Ammon's horn (tissue), 1 donor: ENCODE data around the gene ABLIM2.

ENCODE experiments used
- DNase-seq: peaks from one replicate; pipeline ENCODE4 v3.0.0-alpha.2; 2016; ENCODE audit warnings: low spot score

ABLIM2 gene

DNA sequence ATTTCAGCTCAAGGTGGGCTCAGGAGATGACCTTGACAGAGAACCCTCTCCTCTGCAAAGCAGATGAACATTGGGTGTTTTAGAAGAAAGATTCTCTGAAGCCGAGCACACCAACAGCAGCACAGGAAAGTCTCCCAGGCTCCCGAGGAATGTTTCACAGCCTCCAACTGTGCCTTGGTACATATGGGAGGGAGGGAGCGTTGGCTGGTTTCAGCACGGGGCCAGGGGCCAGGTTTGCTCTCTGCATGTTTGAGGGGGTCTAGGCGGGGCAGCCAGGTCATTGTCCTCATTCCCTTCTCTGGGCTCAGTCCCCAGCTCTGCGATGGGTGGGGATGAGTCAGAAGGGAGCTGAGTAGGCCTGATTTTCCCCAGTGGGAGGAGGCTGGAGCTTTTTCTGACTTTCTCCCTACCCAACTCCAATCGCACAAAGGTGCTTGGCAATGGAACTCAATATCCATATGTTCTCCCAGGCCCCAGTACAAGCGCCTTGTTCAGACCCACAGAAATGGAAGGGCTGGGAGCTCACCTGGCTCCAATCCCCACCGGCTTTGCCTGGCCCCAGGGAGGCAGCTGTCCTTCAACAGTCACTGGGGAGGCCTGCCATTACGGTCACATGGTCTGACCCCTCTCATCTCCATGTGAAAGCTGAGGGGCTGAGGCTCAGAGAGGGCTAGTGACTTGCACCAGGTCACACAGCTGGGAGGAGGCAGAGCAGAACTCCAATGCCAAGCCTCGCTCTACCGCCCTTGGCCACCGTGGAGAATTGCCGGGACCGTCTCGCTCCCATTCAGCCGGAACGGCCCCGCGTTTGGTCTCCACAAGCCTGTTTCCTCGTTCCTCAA is 110.6 kb downstream of the ABLIM2 start:
- no peak for DNase-seq

DNA sequence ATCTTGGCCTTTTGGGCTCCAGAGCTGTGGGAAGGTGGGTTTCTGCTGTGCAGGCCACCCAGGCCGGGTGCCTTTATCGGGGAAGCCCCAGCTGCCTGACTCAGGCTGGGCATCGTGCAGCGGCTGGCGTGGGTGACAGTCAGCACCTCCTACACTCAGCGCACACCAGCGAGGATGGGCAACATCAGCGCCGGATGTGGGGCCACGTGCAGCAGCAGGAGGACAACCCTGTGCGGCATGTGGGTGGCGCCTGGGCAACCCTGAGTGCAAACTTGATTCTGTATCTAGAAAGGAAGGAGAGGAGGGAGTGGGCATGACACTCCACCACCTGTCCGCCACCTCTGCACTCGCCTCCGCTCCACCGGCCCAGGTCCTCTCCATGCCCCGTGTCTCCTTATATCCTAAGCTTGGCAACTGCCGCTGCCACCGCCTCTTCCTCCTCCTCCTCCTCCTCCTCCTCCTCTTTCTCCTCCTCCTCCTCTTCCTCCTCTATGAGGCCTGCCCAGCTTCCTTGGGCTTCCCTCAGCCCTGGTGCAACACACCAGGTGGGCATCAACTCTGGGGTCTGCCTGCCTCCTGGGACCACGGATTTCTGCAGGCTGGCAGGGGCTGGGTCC is 111.6 kb downstream of the ABLIM2 start:
- no peak for DNase-seq

DNA sequence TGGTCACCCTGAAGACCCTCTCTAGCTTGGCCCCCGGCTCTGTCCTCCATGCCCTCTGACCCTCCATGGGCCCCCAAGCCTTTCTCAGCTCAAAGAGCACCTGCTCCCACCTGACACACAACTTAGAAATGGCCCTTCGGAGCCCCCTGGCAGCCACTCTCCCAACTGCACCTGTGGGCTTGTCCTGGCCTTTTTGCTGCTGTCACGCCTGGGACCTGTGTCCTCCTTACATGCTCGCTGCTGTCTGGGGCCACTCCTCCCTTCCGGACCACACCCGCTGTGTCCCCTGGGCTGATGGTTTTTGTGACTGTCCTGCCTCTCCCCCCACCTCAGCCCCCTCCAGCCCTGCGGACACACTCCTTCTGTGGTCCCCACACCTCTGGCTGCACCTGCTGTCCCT is 112.7 kb downstream of the ABLIM2 start:
- no peak for DNase-seq

DNA sequence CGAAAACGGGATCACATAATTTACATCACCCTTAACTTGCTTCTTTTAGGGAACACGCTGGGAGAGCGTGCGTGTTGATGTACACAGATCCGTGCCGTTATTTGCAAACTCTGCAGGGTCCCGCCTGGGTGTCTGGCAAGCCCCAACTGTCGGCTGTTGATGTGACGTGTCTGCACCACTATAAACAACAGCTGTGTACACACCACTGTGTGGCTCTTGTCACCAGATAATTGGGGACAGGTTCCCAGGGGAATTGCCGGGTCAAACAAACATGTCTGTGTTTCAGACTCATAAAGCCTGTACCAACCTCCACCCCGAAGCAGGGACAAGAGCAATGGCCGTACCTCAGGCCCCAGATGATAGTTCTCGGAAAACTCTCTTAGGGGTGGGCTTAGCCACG is 113.9 kb downstream of the ABLIM2 start:
- no peak for DNase-seq

DNA sequence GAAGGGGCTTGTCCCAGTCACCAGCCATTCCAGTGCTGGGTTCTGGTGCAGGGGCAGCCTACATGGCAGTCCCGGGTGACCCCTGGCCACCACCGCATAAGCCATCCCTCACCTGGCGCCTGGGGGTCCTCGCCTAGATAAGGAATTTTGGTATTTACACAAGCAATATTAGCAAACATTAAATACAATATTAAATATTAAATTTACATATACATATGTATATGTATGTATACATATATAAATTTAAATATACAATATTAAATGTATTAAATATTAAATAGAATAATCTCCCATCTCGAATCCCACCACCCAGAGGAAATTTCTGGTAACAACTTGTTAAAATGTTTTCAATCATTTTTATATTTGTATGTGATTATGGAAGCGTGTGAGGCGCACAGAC is 114.4 kb downstream of the ABLIM2 start:
- DNase-seq: no peak

DNA sequence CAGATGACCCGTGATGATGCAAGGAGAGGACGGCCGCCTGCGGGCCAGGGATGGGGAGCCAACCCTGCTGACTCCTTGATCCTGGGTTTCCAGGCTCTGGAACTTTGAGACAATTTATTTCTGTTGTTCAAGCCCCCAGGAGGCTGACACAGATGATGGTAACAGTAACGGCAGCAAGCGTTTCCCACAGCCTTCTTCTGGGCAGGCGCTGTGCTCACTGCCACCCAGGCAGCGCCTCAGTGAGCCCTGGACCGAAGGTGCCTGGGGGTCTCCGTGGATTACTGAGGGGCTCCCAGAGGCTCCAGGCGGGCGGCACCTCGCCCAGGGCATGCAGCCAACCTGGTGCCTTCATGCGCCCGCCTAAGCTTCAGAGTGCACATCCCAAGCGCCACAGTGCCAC is 115.0 kb downstream of the ABLIM2 start:
- DNase-seq: no peak

DNA sequence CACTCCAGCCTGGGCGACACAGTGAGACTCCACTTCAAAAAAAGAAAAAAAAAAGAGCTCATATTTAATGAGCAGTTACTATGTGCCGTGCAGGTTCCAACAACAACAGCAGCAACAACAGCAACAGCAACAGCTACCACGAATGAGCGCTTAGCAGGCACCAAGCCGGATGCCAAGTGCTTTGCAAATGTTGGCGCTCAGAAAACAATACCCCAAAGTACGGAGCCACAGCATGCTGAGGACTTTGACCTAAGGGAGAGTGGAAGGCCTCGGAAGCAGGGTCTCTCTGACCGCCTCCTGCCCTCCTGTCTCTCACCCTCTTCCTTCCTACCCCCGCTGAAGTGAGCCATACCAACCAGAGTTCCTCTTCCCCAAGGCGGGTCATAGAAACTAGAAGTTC is 116.7 kb downstream of the ABLIM2 start:
- no peak for DNase-seq

DNA sequence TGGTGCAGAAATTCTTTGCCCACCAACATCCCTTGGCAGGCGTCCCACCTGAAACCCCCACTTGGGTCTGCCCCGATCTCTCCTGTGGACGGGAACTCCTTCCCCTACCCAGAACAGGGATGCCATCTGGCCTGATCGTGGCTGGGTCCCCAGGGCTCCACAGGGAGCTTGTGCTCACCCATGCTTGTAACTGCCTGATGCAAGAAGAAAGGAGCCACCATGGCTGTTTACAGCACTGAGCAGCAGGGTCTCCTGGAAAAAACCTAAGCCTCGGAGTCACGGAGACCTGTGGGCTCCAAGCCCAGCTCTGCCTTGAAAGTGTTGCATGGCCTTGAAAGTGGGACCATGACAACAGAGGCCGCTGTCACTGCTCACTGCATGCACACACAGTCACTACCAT is 117.4 kb downstream of the ABLIM2 start:
- DNase-seq: no peak

DNA sequence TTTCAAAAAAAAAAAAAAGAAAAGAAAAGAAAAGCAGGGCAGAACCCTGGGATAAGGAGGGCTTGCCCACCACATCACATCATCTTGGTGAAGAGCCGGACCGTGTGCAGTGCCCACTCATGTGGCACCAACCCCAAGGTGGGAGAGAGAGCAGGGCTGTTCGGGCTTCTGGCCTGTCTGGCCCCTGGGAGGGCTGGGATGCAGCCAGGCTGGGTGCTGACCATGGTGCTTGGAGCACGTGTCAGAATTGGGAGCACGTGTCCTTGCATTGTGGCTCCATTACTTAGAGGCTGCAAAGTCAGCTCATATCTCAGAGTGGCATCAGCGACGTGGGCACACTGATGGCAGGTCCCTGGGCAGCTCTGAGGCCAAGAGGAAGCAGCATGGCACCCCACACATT is 118.0 kb downstream of the ABLIM2 start:
- DNase-seq: no peak

DNA sequence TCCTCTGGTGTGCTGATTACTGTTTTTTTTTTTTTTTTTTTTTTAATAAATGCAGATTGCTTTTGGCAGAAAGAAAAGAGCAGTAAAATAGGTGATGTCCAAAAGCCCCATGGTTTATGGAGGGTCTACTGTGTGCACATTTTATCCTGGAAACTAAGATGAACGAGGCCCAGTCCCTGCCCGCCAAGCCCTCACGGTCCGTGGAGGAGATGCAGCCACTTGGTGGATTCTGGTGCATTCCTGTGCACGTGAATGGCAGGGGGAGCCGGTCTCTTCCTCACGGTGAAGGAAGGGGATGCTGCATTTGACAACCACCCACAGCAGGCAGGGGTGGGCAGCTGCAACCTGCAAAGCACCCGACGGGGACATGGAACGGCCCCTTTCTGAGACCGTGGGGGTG is 118.8 kb downstream of the ABLIM2 start:
- no peak for DNase-seq

DNA sequence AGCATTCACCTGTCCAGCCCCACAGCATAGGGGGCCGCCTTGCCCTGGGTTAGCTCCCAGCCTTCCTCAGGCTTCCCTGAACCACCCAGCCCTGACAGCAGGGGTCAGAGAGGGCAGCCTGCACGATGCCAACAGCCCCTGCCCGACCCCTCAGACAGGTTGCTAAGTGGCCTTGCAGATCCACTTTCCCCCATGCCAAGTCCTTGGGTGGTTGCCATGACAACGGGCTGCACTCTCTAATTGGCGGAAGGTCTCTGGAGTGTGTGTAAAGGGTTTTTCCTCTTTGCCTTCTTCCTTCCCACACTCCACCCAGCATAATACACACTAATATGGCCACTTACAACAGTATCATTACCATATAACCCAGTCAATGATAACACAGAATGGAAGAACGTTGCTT is 119.3 kb downstream of the ABLIM2 start:
- peak; percentile 57 for DNase-seq

DNA sequence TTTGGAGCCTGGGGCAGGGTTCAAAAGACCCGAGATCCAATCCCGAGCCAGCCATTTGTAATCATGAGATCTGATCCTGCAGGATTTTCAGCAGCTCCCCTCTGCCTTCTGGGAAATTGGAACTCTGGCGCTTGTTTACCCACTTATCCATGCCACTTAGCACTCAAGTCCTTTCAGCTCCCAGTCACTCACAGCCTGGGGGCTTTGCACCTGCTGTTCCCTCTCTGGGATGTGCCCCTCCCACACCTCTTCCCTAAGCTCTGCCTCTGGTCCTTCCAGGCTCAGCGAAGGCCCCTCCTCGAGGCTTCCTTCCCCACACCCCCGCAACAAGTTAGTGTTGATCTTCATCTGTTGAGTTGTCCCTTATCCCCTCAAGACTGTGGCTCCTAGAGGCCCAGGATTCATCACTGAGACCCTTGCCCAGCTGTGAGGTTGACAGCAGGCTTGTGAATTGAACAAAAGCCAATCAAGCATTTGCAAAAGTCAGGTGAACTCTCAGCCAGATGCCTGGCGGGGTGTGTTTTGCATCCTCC is 119.8 kb downstream of the ABLIM2 start:
- no peak for DNase-seq

DNA sequence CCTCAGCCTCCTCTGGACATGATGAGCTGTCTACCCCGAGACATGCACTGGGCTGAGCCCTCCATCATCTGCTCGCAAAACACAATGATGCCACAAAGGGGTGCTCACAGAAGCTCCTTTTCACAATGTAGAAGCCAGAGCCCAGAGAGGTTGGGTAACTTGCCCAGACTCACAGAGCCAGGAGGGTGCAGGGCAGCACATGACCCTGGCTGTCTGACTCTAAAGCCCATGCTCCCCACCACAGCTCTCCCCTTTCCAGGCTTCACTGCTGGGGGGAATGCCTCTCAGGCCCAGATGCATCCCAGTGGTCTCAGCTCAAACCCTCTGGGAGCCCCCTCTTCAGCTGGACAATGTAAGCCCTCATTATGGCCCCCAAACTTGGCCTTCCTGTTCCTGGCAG is 120.5 kb downstream of the ABLIM2 start:
- DNase-seq: no peak

DNA sequence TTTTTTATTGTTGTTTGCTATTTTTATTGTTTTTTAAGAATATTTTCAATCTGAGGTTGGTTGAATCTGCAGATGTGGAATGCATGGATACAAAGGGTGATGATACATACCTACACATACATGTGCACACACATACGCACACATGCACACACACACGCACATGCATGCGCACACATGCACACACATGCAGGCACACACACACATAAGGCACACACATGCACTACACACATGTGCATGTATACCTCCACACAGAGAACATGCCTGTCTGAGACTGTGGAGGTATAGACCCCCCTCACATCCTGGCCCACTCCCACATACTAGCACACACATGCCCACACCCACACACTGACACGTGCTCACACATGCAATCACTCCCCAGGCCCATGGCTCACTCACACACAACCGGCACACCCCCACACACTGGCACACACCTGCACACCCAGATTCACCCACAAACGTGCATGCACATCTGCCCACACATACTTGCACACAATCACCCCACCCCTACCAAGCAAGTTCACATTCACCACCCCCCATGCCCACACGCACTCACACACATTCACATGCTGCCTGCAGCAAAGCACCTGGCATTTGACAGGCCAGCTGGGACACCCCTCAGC is 121.4 kb downstream of the ABLIM2 start:
- no peak for DNase-seq

DNA sequence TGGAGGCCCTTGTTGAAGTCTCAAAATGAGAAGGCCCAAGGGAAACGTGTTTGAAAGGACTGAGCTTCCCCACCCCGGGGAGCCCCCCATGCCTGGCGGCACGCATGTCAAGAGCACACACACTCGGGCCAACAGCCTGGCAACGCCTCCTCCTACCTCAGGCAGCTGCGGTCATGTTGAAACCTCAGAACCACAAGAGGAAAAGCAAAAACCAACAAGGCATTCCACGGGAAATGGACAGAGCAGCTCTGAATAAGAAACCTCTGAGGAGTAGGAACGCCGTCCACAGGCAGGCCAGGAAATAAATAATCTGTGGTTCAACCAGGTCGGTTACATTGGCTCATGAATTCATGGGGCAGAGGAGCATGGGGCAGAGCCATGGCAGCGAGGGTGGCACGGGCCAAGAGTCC is 123.2 kb downstream of the ABLIM2 start:
- no peak for DNase-seq

DNA sequence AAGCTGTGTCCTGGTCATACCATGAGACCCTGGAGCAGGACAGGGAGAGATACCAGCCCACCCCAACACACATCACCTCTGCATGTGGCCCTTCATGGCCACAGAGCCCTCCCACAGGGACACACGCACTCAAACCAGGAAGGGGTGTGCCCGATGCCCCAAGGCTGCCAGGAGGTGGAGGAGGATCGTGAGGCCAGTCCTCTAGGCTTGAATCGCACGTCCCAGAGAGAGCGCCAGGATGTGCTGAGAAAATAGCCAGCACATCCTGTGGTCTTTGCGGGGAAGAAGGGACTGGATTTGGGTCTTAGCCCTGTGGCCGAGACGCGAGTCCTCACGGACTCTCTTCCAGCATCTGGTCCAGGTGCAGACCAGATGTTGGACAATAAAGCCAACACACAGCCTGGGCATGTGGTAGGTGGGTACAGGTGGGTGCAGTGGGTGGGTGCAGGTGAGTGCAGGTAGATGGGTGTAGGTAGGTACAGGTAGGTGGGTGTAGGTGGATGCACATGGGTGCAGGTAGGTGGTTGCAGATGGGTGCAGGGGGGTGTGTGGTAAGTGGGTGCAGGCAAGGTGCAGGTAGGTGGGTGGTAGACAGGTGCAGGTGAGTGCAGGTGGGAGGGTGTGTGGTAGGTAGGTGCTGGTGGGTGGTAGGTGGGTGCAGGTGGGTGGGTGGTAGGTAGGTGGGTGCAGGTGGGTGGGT is 124.6 kb downstream of the ABLIM2 start:
- no peak for DNase-seq

DNA sequence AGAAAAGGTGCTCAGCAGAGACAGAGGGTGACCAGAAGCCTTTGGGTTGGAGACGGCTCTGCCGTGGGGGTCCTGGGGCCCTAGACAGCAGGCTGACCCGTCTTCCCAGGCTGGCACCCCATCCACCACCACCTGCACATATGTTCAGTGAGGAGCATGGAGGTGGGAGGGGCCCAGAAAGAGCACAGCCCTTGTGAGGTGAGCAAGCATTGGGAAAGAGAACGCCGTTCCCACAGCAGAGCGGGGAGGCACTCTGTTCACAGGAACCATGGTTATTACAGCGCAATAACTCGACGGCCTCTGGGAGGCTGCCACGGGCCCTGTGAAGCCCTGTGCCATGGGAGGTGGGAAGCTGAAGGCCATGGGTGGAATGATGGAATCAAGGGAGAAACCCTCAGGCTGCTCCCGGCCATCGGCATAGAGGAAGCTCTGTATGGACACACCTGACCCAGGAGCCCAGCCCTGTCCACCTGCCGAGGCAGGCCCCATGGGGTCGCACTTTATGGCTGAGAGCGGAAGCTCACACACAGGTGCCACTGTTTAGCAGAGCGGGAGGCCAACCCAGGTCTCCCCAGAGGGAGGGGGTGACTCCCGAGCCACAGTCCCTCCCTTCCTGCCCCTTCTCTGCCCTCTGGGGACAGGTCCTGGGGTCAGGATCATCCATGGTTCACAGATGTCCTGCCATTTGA is 125.4 kb downstream of the ABLIM2 start:
- no peak for DNase-seq

DNA sequence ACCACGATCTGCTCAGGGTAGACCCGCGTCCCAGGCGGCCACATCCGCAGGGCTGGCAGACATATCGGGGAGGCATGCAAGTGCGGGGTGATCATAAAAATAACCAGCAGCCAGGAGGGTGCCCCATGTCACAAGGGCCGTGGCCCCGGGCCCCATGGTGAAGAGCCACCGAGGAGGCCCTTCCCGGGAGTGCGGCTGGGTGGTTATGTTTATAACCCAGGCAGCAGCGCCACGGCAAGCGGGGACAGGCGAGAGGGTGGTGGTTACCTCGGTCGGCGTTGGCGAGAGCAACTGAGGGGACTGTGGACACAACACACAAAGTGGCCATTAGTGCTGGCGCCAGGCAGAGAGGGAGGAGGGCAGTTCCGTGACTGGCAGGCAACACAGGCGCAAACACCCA is 126.2 kb downstream of the ABLIM2 start:
- DNase-seq: no peak

DNA sequence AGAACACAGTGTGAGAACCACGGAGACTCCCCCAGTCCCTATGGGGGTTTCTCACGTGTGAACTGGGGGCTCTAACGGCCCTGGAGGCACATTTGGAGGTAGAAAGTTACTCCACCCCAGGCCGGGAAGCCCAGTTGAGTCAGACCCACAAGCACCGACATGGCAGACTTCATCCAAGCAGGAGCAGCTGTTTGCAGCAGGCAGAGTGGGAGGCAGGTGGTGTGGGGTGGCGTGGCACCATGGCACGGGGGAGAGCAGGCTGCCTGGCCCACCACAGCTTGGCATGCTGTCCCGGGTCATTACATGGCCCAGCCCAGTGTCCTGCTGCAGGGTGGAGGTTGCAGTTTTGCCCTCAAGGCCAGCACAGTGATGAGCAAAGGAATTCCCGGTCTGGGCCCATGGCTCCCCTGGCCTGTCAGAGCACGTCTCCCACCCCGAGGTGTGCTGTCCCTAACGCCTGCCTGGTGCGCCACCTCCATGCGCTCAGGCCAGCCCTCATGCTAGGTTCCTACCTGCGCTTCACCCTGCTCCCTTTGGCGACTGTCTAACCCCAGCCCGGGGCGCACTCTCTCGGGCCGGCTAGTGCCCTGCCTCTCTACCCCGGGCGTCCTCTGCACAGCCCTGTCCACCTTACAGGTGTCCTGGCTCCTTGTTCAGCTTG is 128.4 kb downstream of the ABLIM2 start:
- DNase-seq: no peak

DNA sequence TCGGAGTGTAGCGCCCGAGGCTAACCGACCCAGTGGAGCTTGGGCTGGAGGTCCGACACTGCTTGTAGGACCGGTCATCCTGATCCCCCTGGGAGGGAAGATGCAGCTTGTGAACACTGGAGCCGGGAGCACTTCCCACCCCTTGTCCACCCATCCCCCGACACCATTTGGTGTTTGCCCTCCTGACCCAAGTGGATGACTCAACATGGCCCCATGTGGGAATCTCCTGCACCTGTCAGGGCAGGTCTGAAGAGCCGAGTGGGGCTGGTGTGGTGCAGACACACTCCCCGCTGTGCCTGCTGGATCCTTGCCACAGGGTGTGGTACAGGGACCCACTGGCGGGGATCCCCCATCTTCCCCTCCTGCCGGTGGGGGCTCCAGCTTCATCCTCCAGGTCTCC is 128.9 kb downstream of the ABLIM2 start:
- DNase-seq: no peak

DNA sequence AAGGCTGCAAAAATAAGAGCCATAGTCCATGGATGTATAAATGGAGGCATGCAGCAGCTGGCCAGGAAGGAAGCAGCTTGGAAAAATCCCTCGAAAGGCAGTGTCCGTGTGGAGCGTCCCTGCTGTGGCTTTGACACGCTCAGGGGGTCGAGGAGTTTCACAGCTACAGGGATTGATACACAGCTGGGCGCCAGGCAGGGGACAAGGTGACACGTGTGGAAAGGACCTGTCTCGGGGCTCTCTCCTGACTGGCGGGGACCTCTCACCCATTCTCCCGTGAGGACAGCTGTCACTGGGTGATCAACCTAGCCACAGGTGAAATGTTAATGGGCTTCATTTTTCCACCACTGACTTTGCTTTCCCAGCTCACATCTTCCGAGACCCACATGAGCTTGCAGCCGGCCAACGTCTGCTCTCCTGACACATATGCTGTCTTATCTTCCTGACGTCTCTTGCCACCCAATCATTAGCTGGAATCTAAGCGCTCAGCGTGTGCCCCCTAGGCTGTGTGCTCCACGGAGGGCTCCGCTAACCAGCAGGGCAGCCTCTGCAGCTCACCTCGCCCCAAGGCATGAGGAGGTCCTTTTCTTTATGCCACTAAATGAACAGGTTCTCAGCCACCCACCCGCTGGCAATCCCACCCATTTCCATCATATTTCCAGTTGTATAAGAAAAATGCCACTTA is 129.6 kb downstream of the ABLIM2 start:
- no peak for DNase-seq
